BJ (cell line): ENCODE measurements around the gene RBMS3. TPM values are rescaled to one million over a fixed set of nuclear protein-coding genes. Genes with fewer than 3 reads are reported as not detected.
"Not testable (repeated sequence)": the region's sequence is repeated elsewhere in the genome, so short reads cannot be mapped to it uniquely, and the experiment has no call there.

ENCODE experiments used
- CTCF ChIA-PET: fragments of 350-600 bp; formaldehyde crosslinking; extraction: SDS; loops from one replicate; lab custom pipeline; 2021; ENCODE audit warnings: antibody characterized with exemption, inconsistent platforms; lab: Yijun Ruan, JAX
- POLR2A ChIA-PET: fragments of 300-600 bp; sonication (Branson Sonifier 250); formaldehyde crosslinking; extraction: SDS; loops from one replicate; lab custom pipeline; 2021; ENCODE audit warnings: antibody characterized with exemption; lab: Charles Lee
- DNase-seq: peaks from one replicate; pipeline ENCODE4 v3.0.0-alpha.2; 2011; ENCODE audit warnings: low read depth
- H3K27me3 ChIP-seq: 2 replicates; pipeline ENCODE4 v1.6.0; 2011; ENCODE audit warnings: low read length; ENCODE audit not compliant: control insufficient read depth, insufficient read depth
- H3K36me3 ChIP-seq: 2 replicates; pipeline ENCODE4 v1.5.1; 2011; ENCODE audit warnings: low read length; ENCODE audit not compliant: control insufficient read depth, insufficient read depth
- H3K4me3 ChIP-seq: 2 replicates; pipeline ENCODE4 v1.5.1; 2011; ENCODE audit warnings: low read depth, mild to moderate bottlenecking, control low read depth, low read length
- polyA plus RNA-seq: library from polyadenylated mRNA; depleted of rRNA; stranded (reverse); fragments of >200 nt; gene quantifications from 2 replicates; pipeline ENCODE4 v1.2.3, GENCODE V29; 2011
- TF ChIP-seq, protein P1 (sequence below): IDR thresholded peaks from 2 replicates; pipeline ENCODE4 v1.5.1; 2011; ENCODE audit warnings: low read depth, mild to moderate bottlenecking, control low read depth, inconsistent platforms, low read length, moderate library complexity; ENCODE audit not compliant: insufficient read depth

The RBMS3 gene
- polyA plus RNA-seq, 1 experiment = 14.5 TPM

DNA sequence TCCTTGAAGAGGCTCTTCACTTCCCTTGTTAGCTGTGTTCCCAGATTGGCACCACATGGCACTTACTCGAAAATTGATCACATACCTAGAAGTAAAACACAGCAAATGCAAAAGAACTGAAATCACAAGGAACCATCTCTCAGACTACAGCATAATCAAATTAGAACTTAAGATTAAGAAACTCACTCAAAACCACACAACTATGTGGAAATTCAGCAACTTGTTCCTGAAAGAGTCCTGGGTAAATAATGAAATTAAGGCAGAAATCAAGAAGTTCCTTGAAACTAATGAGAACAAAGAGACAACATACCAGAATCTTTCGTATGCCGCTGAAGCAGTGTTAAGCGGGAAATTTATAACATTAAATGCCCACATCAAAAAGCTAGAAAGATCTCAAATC is 759.3 kb downstream of the RBMS3 start:
- DNase-seq = no peak
- Histone ChIP-seq H3K27me3 (no peaks in the 10 kb centered on the region), H3K36me3 (no peaks in the 10 kb centered on the region), H3K4me3 (no peak overlapping the region)
- ChIA-PET POLR2A (no interaction called here), CTCF (interaction anchor here (0.7 to 6.3 kb wide), 4 partner anchors 42 to 712 kb away, joined by 3 to 78 read pairs (median 4); no protein-coding TSS in a partner anchor)
- TF ChIP-seq, protein P1, sequence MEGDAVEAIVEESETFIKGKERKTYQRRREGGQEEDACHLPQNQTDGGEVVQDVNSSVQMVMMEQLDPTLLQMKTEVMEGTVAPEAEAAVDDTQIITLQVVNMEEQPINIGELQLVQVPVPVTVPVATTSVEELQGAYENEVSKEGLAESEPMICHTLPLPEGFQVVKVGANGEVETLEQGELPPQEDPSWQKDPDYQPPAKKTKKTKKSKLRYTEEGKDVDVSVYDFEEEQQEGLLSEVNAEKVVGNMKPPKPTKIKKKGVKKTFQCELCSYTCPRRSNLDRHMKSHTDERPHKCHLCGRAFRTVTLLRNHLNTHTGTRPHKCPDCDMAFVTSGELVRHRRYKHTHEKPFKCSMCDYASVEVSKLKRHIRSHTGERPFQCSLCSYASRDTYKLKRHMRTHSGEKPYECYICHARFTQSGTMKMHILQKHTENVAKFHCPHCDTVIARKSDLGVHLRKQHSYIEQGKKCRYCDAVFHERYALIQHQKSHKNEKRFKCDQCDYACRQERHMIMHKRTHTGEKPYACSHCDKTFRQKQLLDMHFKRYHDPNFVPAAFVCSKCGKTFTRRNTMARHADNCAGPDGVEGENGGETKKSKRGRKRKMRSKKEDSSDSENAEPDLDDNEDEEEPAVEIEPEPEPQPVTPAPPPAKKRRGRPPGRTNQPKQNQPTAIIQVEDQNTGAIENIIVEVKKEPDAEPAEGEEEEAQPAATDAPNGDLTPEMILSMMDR = no peak

DNA sequence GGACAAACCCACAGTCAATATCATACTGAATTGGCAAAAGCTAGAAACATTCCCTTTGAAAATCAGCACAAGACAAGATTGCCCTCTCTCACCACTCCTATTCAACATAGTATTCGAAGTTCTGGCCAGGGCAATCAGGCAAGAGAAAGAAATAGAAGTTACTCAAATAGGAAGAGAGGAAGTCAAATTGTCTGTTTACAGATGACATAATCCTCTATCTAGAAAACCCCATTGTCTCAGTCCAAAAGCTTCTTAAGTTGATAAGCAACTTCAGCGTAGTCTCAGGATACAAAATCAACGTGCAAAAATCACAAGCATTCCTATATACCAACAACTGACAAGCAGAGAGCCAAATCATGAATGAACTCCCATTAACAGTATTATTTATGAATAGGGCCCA is 760.6 kb downstream of the RBMS3 start:
- H3K36me3 ChIP-seq, POLR2A ChIA-PET, H3K4me3 ChIP-seq, DNase-seq, H3K27me3 ChIP-seq: not testable (repeated sequence)
- CTCF ChIA-PET = interaction anchor here (0.6 to 6.3 kb wide), 21 partner anchors 9 to 1167 kb away, joined by 3 to 78 read pairs (median 4); no protein-coding TSS in a partner anchor

DNA sequence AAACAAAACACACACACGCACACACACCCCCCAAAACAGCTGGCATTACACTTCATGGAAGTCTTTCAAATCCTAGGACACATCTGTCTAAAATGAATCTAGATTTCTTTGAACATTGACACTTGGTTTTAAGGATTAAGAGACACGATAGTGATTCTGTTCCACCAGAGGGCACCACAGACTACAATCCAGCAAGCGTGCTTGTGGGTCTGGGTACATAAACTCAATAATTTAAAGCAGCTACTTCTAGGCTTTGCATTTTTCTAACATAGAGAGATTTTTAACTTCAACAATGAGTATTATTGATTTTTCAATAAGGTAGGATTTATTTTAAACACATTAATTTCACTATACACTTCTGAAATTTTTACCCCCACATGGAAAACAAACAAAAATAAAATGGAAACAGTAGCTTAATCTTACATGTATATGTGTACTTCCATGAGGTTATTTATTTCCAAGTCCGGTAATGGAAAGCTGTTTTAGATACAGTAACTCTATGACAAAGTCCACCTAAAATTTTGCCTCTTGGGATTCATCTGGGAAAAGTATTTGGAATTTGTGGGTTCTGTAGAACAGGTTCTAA is 761.5 kb downstream of the RBMS3 start:
- POLR2A ChIA-PET = no interaction called here
- TF ChIP-seq, protein P1 = peak; percentile 70
- Histone ChIP-seq H3K36me3 (no peaks in the 10 kb centered on the region), H3K27me3 (no peaks in the 10 kb centered on the region), H3K4me3 (no peak overlapping the region)
- DNase-seq = peak; percentile 10
- CTCF ChIA-PET = interaction anchor here (0.6 to 6.3 kb wide), 51 partner anchors 9 to 1742 kb away, joined by 3 to 78 read pairs (median 4); no protein-coding TSS in a partner anchor

DNA sequence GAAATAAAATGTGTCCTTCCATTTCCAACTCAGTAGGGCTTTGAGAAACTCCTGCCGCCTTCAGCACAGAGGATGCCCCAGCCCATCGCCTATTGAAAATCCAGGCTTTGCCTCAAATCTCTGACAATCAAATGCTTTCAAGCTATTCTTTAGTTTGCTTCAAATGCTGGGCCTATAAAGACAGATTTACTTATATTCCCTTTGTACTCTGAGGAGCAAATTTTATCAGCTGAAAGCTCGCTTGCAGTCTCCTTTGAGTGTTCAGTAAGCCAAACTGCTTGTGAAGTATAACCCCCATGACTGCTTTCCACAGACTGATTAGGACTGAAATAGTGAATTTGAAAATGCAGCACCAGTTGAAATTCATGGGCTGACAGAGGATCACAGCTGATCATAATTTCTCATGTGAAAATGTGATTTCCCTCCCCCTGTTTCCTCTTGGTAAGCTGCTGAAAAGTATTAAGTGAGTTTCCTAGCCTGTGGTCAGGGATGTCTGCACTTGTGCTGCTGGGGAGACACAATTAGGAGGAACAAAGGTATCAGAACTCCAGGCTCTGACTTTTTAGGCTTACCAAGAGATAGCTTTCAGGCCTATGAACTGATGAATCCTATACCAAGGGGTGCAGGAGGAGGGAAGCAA is 762.2 kb downstream of the RBMS3 start:
- Histone ChIP-seq H3K36me3 (no peaks in the 10 kb centered on the region), H3K27me3 (no peaks in the 10 kb centered on the region), H3K4me3 (no peak overlapping the region)
- no peak for DNase-seq
- CTCF ChIA-PET = interaction anchor here (0.6 to 6.3 kb wide), 46 partner anchors 8 to 1741 kb away, joined by 3 to 78 read pairs (median 4); no protein-coding TSS in a partner anchor
- POLR2A ChIA-PET = interaction anchor here (0.5 kb wide), 1 partner anchor 156 kb away, joined by 5 read pairs; no protein-coding TSS in a partner anchor
- TF ChIP-seq, protein P1 = no peak

DNA sequence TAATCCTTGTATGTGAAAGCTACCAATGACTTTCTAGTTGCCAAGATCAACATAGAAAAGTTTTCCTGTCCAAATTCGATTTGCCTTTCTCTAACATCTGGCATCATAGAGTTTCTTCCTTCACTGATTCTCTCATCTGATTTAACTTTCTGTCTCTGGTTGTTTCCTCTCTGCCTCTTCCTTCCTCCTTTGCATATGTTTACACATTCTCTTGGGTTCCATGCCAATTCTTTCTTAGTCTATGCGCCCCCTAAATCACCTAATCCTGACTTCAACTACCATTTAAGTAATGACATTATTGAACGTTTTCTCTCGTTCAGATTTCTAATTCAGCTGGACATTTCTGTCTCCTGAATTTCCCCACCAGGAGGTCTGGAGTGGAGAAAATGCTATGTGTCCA is 763.6 kb downstream of the RBMS3 start:
- Histone ChIP-seq H3K27me3 (no peaks in the 10 kb centered on the region), H3K36me3 (no peaks in the 10 kb centered on the region), H3K4me3 (no peak overlapping the region)
- CTCF ChIA-PET = interaction anchor here (0.7 to 6.3 kb wide), 2 partner anchors 116 to 153 kb away, joined by 3 to 78 read pairs; no protein-coding TSS in a partner anchor
- POLR2A ChIA-PET = no interaction called here
- TF ChIP-seq, protein P1 = no peak
- no peak for DNase-seq
